AG09319 (cell line): ENCODE data around the gene TMEM272.

Experiments used
- DNase-seq: peaks from one replicate; pipeline ENCODE4 v3.0.0-alpha.2; 2010; ENCODE audit warnings: low read depth; ENCODE audit errors: extremely low read depth
- CTCF ChIP-seq: IDR thresholded peaks from 2 replicates; pipeline ENCODE4 v1.5.1; 2011; ENCODE audit warnings: low read depth, mild to moderate bottlenecking, inconsistent platforms, low read length, moderate library complexity

Gene TMEM272

GRCh38 chr13:51823863-51824262 is 21.1 kb downstream of the TMEM272 start:
- no peak for TF ChIP-seq CTCF
- no peak for DNase-seq

GRCh38 chr13:51823359-51823758 is 21.6 kb downstream of the TMEM272 start:
- no peak for DNase-seq
- TF ChIP-seq CTCF: no peak

GRCh38 chr13:51822106-51822815 is 22.7 kb downstream of the TMEM272 start:
- TF ChIP-seq CTCF: no peak
- no peak for DNase-seq

GRCh38 chr13:51821606-51822005 is 23.4 kb downstream of the TMEM272 start:
- DNase-seq: no peak
- no peak for TF ChIP-seq CTCF

- no peak for TF ChIP-seq CTCF
- DNase-seq: no peak
Measured at GRCh38 chr13:51820016-51820597, 24.9 kb downstream of the TMEM272 start.

- TF ChIP-seq CTCF: no peak
- no peak for DNase-seq
Measured at GRCh38 chr13:51819544-51819943, 25.4 kb downstream of the TMEM272 start.

- no peak for DNase-seq
- TF ChIP-seq CTCF: no peak
Measured at GRCh38 chr13:51818781-51819511, 26.0 kb downstream of the TMEM272 start.
